Left ventricle myocardium inferior (tissue), 1 donor: Measurements from ENCODE around the gene PROK1. TPM values are rescaled to one million over a fixed set of nuclear protein-coding genes. Genes with fewer than 3 reads are reported as not detected.
"Not testable (repeated sequence)": the region's sequence is repeated elsewhere in the genome, so short reads cannot be mapped to it uniquely, and the experiment has no call there.

Experiments
- DNase-seq: peaks from one replicate; pipeline ENCODE4 v3.0.0-alpha.2; 2020
- H3K27ac ChIP-seq: fragments of 200-600 bp; replicated peaks from 2 replicates; pipeline ENCODE4 v1.8.0; 2021
- H3K27me3 ChIP-seq: fragments of 200-600 bp; 2 replicates; pipeline ENCODE4 v1.8.0; 2021; ENCODE audit warnings: low read depth
- H3K36me3 ChIP-seq: fragments of 200-600 bp; 2 replicates; pipeline ENCODE4 v1.8.0; 2021
- H3K4me1 ChIP-seq: fragments of 200-600 bp; 2 replicates; pipeline ENCODE4 v1.8.0; 2021
- H3K4me3 ChIP-seq: fragments of 200-600 bp; 2 replicates; pipeline ENCODE4 v1.8.0; 2021; ENCODE audit warnings: mild to moderate bottlenecking, moderate library complexity
- H3K9me3 ChIP-seq: fragments of 200-600 bp; replicated peaks from 2 replicates; pipeline ENCODE4 v1.8.0; 2021
- CTCF ChIP-seq: fragments of 200-600 bp; IDR thresholded peaks from 2 replicates; pipeline ENCODE4 v1.8.0; 2021; ENCODE audit warnings: antibody characterized with exemption, mild to moderate bottlenecking, borderline replicate concordance
- intact Hi-C: fragments of 100-400 bp; cut with micrococcal nuclease; formaldehyde crosslinking; loops from one replicate; pipeline ENCODE4 v1.11.0; 2022
- total RNA-seq: library from RNA; stranded (reverse); fragmentation: NEBNext Ultra II Directional; extraction: Animal tissue kit (Norgen Biotek cat#: 25700); gene quantifications from one replicate; pipeline ENCODE4 v1.2.1, GENCODE V29; 2021
- donor health status: DM: no; HTN: yes; CAD: no; lungs with severe emphysema.

The PROK1 gene
- total RNA-seq, 1 donor from 2014 or later = not detected

DNA sequence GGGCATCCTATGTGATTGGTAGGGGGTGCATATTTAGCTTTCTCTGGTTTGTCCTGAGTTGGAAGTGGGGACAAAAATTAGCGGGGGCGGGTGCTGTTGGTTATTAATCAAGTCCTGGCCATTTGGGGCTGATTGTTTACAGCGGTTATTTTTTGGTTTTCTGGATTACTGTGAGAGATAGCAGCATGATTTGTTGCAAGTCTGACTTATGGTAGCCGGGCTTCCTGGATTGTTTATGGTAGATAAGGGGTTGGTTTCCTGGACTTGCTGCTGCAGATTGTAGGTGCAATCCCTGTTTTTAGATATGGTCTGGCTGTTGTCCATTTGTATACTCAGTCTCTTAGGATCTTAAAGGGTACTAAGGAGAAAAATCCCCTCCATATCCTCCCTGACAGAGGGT lies 12.1 kb upstream of the PROK1 start:
- peaks cover 16% of the 10 kb centered on the region for H3K4me1 ChIP-seq
- no peak for TF ChIP-seq CTCF
- intact Hi-C loops = no loop called here

DNA sequence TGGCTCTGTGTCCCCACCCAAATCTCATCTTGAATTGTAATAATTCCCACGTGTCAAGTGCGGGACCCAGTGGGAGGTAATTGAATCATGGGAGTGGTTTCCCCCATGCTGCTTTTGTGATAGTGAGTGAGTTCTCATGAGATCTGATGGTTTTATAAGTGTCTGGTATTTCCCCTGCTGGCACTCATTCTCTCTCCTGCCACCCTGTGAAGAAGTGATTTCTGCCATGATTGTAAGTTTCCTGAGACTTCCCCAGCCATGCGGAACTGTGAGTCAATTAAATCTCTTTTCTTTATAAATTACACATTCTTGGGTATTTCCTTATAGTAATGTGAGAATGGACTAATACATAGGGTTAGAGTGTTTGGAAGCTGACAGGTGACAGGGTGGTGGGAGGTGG lies 11.1 kb upstream of the PROK1 start:
- H3K9me3 ChIP-seq, H3K27ac ChIP-seq, H3K36me3 ChIP-seq, intact Hi-C loops, H3K4me3 ChIP-seq, H3K27me3 ChIP-seq, H3K4me1 ChIP-seq, DNase-seq: not testable (repeated sequence)

More for the DNA sequence above, 12.1 kb upstream of the PROK1 start:
- H3K9me3 ChIP-seq = no peaks in the 10 kb centered on the region
- H3K27ac ChIP-seq = no peak overlapping the region
- H3K36me3 ChIP-seq = no peaks in the 10 kb centered on the region
- no peak for DNase-seq
- peaks cover 4% of the 10 kb centered on the region for H3K27me3 ChIP-seq
- no peak overlapping the region for H3K4me3 ChIP-seq

DNA sequence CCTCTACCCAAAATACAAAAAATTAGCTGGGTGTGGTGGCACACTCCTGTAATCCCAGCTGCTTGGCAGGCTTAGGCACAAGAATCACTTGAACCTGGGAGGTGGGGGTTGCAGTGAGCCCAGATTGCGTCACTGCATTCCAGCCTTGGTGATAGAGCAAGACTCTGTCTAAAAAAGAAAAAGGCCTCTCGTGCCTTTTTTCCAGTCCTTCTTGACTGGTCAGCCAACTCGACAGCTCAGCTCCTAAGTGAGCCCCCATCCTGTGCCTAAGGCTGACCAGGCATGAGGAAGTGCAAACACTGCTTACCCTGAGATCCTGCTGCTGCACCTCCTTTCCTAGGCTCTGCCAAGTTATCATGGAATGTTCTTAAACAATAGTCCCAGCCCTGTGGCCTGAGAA lies 10.1 kb upstream of the PROK1 start:
- Histone ChIP-seq H3K27me3 (peaks cover 4% of the 10 kb centered on the region), H3K36me3 (no peaks in the 10 kb centered on the region), H3K9me3 (no peaks in the 10 kb centered on the region), H3K4me1 (peaks cover 3% of the 10 kb centered on the region), H3K4me3 (no peak overlapping the region), H3K27ac (no peak overlapping the region)
- TF ChIP-seq CTCF = no peak
- DNase-seq = no peak
- intact Hi-C loops = no loop called here

GRCh38 chr1:110441888-110442287 lies 9.1 kb upstream of the PROK1 start:
- H3K4me1 ChIP-seq = peaks cover 3% of the 10 kb centered on the region
- TF ChIP-seq CTCF = no peak
- H3K9me3 ChIP-seq = no peaks in the 10 kb centered on the region
- H3K4me3 ChIP-seq = no peak overlapping the region
- intact Hi-C loops = no loop called here
- peaks cover 4% of the 10 kb centered on the region for H3K27me3 ChIP-seq
- no peak for DNase-seq
- H3K27ac ChIP-seq = no peak overlapping the region
- H3K36me3 ChIP-seq = no peaks in the 10 kb centered on the region

- H3K27me3 ChIP-seq = peaks cover 8% of the 10 kb centered on the region
- no peak for DNase-seq
- intact Hi-C loops = no loop called here
- no peak for TF ChIP-seq CTCF
- no peak overlapping the region for H3K27ac ChIP-seq
- peaks cover 3% of the 10 kb centered on the region for H3K4me1 ChIP-seq
- no peaks in the 10 kb centered on the region for H3K36me3 ChIP-seq
- H3K9me3 ChIP-seq = no peaks in the 10 kb centered on the region
- no peak overlapping the region for H3K4me3 ChIP-seq
Measured at GRCh38 chr1:110443451-110443850, 7.5 kb upstream of the PROK1 start.

DNA sequence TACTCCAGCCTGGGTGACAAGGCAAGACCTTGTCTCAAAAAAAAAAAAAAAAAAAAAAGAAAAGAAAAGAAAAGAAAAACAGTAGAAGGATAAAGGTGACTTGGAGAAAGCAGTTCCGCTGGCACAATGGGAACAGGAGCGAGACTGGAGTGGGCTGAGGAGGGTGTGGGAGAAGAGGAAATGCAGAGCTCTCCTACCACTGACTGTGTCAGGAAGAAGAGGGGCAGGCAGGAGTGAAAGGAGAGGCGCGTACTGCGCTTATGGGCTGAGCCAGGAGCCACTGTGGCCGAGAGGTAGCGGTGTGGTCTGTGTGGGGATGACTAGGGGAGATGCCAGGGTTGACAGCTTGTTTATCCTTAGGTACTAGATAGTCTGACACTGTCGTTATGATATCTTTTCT lies 6.4 kb upstream of the PROK1 start:
- TF ChIP-seq CTCF = no peak
- no peak overlapping the region for H3K4me3 ChIP-seq
- no peaks in the 10 kb centered on the region for H3K9me3 ChIP-seq
- DNase-seq = no peak
- no peak overlapping the region for H3K27ac ChIP-seq
- intact Hi-C loops = no loop called here
- H3K36me3 ChIP-seq = no peaks in the 10 kb centered on the region
- H3K27me3 ChIP-seq = peaks cover 19% of the 10 kb centered on the region
- H3K4me1 ChIP-seq = peaks cover 3% of the 10 kb centered on the region
